HG02623 (cell line): Measurements from ENCODE around the gene STX1B.

Experiments used
- ATAC-seq: cut with Tn5 transposase; IDR thresholded peaks from one replicate; pipeline ENCODE4 v1.9.1; 2021; ENCODE audit warnings: moderate library complexity; ENCODE audit not compliant: unreplicated experiment

The STX1B gene

GRCh38 chr16:30980023-30980371 is 30.4 kb downstream of the STX1B start:
- ATAC-seq: no peak

- ATAC-seq: no peak
Measured at GRCh38 chr16:30979170-30980022, 31.0 kb downstream of the STX1B start.

DNA sequence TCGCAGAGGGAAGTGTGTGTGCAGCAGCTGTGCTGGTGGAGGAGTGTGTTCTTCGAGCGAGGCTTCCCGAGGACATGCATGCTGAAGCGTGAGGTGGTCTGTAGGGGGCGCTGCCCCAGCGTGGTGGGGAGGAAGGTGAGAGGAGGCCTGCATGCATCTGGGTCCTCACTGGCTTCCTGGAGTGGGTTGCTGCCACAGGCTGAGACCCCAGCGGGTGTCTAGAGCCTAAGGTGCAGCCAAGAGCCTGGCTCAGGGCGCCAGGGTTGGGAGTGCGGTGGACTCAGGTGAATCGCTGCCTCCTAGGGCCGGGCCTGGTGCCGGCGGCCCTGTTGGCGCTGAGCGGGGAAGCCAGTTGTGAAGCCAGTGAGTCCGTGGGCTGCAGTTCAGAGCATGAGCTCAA is 32.9 kb downstream of the STX1B start:
- no peak for ATAC-seq

DNA sequence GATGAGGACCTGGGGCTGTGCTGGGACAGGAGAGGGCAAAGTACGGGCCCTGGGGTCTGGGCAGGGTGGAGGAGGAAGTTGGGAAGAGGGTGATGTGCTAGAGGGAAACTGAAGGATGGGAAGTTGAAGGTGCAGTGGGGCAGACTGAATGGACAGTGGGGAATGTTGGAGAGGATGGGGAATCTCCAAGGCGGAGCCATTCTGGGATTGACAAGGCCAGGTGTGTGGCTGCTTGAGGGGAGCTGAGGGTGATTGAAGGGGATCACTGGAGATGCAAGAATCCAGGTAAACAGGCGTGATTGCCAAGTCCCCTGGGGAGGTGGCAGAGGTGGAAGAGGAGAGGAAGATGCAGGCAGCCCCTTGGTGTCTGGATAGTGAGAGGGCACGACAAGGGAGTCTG is 34.0 kb downstream of the STX1B start:
- ATAC-seq: no peak

DNA sequence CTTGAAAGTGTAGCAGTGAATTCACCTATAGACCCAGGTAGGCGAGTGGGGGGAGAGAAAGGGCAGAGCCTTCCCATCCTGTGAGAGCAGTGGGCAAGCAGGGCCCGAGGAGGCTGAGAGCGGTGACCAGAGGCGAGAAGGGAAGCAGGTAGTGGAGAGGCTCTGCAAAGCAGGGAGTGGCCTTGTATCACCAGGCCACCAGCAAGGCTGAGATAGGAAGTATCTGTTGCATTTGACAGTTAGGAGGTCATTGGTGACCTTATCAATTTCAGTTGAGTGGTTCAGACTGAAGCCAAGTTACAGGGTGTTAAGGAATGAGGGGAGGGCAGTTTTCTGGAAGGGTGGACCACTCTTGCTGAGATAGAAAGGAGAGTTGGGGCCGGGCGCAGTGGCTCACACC is 36.1 kb downstream of the STX1B start:
- ATAC-seq: no peak

GRCh38 chr16:30972872-30973271 is 37.6 kb downstream of the STX1B start:
- ATAC-seq: no peak

- no peak for ATAC-seq
Measured at GRCh38 chr16:30971298-30971697, 39.1 kb downstream of the STX1B start.

DNA sequence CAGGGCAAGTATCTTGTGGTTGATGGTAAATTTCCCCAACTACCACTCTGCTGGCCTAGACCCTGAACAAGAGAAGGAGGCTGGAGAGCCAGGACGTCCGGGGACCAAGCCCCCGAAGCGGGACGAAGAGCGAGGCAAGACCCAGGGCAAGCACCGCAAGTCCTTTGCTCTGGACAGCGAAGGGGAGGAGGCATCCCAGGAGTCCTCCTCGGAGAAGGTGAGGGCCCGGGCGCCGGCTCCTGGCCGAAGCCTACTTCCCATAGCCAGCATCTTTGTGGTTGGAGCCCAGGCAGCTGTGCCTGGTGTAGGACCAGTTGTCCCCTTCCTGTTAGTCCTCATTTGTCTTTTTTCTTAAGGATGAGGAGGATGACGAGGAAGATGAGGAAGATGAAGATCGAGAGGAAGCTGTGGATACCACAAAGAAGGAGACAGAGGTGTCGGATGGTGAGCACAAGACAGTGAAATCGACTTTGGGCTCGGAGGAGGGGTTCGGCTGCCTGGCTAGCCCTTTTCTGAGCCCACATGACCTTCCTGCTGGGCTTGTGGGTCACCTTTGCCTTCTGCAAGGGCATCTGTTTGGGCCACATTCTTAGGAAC is 41.1 kb downstream of the STX1B start:
- ATAC-seq: no peak

DNA sequence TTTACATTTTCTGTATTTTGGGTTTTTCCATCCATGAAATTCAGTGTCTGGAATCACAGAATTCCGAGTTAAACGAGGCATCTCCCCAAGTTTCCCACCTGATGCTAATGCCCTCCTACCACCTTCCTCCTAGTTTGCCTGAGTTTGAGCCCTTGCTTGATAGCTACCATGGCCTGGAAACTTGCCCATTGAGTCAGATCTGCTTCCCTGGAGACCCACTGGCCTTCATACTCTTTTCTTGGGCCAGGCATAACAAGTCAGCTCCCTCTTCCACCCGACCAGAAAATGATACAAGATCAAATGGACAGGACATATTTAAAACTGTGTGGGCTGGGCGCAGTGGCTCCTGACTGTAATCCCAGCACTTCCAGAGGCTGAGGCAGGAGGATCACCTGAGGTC is 42.6 kb downstream of the STX1B start:
- no peak for ATAC-seq

- ATAC-seq: no peak
Measured at GRCh38 chr16:30966033-30966619, 44.3 kb downstream of the STX1B start.

DNA sequence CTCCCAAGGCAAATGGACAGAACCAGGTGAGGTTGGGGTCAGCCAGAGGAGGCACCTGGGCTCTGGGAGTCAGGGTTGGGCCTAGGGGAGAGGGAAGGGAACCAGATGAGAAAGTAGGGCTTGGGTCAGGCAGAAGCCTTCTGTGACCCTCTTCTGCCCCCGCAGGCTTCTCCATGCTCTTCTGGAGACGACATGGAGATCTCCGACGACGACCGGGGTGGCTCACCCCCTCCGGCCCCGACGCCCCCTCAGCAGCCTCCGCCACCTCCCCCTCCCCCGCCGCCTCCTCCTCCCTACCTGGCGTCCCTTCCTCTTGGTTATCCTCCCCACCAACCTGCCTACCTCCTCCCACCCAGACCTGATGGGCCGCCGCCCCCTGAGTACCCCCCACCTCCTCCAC is 45.0 kb downstream of the STX1B start:
- ATAC-seq: no peak

GRCh38 chr16:30964574-30965226 is 45.7 kb downstream of the STX1B start:
- no peak for ATAC-seq

GRCh38 chr16:30963925-30964511 is 46.4 kb downstream of the STX1B start:
- no peak for ATAC-seq

GRCh38 chr16:30961384-30961783 is 49.1 kb downstream of the STX1B start:
- ATAC-seq: no peak

DNA sequence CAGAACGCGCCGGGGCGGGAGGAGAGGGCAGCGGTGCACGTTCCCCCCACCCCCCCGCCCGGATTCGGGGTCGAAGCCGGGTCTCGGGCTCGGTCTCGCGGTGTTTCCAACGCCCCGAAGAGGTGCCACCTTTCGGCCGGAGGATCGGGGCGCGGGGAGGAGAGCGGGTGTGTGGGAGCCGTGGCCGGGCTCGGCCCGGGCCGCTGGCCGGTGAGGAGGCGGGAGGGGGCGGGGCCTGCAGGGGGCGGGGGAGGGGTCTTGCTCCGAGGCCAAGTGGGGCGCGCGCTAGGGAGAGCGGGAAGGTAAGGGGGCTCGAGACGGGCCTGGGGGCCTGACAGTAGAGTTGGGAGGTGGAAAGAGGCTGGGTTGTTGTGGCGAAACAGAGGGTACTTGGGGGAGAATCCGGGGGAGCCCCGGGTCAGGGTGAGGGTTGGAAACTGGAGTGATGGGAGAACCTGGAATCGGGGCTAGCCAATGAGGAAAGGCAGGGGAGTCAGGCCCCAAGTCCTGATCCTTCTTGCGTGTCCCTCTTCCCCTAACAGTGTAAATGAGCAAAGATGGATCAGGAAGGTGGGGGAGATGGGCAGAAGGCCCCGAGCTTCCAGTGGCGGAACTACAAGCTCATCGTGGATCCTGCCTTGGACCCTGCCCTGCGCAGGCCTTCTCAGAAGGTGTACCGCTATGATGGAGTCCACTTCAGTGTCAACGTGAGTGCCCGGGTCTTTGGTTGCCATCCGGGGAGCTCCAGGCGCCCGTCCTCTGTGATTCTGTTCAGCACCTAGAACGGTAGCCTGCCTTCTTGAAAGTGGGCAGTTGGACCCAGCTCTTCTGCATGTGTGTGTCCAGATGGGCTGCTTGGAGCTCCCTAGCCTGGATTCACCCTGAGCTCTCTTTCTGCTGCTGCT is 52.0 kb downstream of the STX1B start:
- peak; percentile 25 for ATAC-seq

DNA sequence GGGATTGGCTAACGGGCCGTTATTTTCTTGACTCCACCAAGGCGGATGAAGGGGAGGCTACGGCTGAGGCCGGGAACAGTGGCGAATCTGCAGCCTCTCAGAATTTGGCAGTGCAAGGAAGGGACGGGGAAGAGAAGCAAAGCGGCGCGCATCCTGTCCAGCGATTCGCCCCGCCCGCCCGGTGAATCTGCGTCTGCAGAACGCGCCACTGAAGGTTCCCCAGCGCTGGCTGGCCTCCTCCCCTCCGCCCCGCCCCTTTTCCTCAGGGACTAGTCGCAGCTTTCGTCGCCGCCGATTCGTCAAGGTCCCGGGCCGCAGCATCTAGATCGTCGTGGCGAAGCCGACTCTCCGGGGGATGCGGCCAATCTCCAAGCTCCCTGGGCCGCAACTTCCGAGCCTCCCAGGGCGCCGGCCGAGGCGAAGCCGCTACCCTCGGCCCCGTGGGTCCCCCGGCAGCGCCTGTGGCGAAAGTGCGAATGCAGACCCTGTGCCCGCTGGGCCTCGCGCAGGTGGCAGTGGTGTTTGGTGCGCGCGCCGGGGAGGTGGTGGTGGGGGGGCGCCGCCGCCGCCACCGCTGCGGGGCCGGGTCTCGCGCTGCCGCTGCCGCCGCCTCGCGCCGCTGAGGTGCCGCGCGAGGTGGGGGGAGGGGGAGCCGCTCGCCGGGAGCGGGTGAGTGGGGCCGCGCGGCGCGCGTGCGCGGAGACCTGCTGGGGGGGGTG is 52.8 kb downstream of the STX1B start, which contains the start of gene SETD1A:
TSS of gene SETD1A (plus strand) at position 299 of the 719 bp plus-strand sequence. CDS start 978 bp downstream, outside the sequence.
- ATAC-seq: peak; percentile 60

GRCh38 chr16:30956601-30957455 is 53.6 kb downstream of the STX1B start:
- peak; percentile 33 for ATAC-seq

DNA sequence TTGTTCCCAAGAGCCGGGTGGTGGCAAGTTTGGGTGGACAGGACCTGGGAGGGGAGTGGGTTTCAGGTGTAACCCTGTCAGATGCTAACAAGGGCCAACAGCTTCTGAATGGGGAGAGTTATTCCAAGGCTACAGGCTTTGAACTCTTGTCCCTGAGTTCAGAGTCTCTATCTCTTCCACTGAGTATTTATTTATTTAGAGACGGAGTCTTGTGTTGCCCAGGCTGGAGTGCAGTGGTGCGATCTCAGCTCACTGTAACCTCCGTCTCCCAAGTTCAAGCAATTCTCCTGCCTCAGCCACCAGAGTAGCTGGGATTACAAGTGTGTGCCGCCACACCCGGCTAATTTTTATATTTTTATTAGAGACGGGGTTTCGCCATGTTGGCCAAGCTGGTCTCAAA is 55.4 kb downstream of the STX1B start:
- no peak for ATAC-seq
